HS-27A (cell line): Measurements from ENCODE around the gene SPATA17.
"Not testable (repeated sequence)": the region's sequence is repeated elsewhere in the genome, so short reads cannot be mapped to it uniquely, and the experiment has no call there.

Experiments
- DNase-seq: peaks from one replicate; pipeline ENCODE4 v3.0.0-alpha.2; 2012; ENCODE audit warnings: low read depth, missing footprints

Gene SPATA17, protein sequence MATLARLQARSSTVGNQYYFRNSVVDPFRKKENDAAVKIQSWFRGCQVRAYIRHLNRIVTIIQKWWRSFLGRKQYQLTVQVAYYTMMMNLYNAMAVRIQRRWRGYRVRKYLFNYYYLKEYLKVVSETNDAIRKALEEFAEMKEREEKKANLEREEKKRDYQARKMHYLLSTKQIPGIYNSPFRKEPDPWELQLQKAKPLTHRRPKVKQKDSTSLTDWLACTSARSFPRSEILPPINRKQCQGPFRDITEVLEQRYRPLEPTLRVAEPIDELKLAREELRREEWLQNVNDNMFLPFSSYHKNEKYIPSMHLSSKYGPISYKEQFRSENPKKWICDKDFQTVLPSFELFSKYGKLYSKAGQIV

GRCh38 chr1:217630711-217631591, at the start of gene SPATA17, which contains the start of gene GPATCH2:
SPATA17 (plus strand) TSS chr1:217631344; CDS start chr1:217631379, 35 bp downstream.
GPATCH2 (minus strand) TSS chr1:217631090; CDS start chr1:217630971, 119 bp downstream.
- peak; percentile 80 for DNase-seq

GRCh38 chr1:217584286-217584811, 46.8 kb upstream of the SPATA17 start:
- DNase-seq: not testable (repeated sequence)

DNA sequence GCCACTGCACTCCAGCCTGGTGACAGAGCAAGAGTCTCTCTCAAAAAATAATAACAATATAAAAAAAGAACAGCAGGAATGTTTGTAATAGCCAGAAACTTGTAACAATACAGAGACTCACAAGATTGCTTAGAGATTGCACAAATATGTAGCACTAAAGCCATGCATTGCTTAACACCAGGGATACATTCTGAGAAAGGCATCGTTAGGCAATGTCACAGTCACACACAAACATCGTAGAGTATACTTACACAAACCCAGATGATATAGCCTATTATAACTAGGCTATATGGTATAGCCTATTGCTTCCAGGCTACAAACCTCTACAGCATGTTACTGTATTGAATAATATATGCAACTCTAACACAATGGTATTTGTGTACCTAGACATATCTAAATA, 45.6 kb upstream of the SPATA17 start:
- DNase-seq: no peak

GRCh38 chr1:217586586-217586985, 44.6 kb upstream of the SPATA17 start:
- DNase-seq: no peak

DNA sequence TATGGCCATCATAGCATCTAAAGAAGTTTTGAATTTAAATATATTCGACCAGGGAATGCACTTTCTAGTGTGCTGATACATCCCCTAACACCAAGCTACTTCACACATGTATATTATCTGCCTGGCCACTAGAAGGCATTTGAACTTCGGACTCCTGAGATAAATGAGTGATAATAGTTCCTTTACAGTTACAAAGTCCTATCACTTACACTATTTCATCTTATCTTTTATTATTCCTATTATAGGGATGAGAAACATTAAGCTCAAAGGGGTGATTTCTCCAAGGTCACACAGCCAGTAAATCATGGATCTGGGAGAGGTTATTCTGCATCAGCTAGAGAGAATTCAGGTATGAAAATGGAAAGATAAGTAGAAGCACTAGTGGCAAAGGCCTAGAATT, 40.5 kb upstream of the SPATA17 start:
- DNase-seq: no peak

- DNase-seq: no peak
Measured at GRCh38 chr1:217599154-217599553, 32.0 kb upstream of the SPATA17 start.

GRCh38 chr1:217602380-217602779, 28.8 kb upstream of the SPATA17 start:
- DNase-seq: no peak

DNA sequence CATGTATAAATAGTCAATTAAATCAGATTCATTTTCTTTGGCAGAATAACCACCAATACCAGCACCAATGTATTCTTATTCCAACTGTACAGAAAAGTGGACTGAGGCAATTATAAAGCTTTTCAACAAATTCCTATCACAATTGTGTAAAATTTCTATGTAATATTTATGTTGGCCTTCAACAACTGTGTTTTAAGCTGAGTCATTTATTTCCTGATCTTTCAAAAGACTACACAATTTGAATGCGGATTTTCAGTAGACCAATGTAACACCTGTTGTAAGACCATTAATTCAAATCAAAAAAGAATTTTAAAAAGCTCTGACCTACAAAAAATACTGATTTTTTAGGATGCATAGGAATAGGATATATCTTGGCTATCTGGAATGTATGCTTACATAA, 25.8 kb upstream of the SPATA17 start:
- DNase-seq: no peak

GRCh38 chr1:217614200-217614712, 16.9 kb upstream of the SPATA17 start:
- DNase-seq: no peak

DNA sequence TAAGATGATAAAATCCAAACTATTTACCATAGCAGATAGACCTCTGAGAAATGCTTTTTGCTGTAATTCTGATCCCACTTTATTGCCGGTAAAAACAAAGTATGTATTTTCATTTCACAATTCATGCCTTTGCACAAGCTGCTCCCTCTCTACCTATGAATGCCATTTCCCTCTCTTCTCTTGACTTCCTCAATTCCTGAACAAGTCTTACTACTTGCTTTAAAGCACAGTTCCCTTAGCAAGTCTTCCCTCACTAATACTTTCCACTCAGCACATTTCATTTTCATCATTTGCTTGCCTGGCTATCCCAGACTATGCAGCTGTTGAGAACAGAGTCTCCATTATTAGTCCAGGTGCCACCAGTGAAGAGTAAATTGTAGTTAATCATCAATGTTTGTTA, 14.0 kb upstream of the SPATA17 start:
- no peak for DNase-seq

- DNase-seq: no peak
Measured at GRCh38 chr1:217620814-217621213, 10.3 kb upstream of the SPATA17 start.

- no peak for DNase-seq
Measured at GRCh38 chr1:217622042-217622441, 9.1 kb upstream of the SPATA17 start.

DNA sequence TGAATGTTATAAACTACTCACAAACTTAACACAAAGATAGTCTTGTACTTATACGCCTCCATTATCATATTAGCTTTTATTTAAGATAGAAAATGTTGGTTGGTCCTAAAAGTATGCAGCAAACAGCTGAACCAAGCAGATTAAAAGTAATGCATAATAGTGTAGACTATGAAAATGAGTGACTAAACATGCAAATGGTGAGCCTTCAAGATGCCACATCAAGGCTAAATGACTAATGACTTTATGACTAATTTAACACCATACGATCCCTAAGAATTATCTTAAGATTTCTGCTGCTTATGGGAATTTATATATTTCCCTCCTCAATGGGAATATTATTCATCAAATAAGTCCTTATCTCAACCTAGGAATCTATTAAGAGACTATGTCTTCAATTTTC, 4.8 kb upstream of the SPATA17 start:
- no peak for DNase-seq

- no peak for DNase-seq
Measured at GRCh38 chr1:217627431-217627830, 3.7 kb upstream of the SPATA17 start.

GRCh38 chr1:217642455-217642854, 11.3 kb downstream of the SPATA17 start:
- DNase-seq: no peak

- DNase-seq: no peak
Measured at GRCh38 chr1:217647791-217648190, 16.6 kb downstream of the SPATA17 start.

DNA sequence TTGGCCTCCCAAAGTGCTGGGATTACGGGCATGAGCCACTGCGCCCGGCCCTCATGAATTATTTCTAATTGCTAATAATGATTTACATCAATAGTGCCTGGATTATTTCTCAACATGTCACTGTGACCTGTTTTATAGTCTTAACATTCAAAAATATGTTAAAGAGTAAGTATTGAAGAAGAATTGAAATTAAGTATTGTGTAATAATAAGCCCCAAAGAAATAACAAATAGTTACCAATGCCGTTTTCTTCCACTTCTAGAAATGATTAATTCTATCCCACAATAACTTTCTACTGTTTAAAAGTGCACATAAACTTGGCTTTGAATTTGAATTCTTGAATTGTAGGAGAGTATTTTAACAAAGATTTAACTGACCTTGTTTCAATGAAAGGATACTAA, 19.5 kb downstream of the SPATA17 start:
- no peak for DNase-seq

DNA sequence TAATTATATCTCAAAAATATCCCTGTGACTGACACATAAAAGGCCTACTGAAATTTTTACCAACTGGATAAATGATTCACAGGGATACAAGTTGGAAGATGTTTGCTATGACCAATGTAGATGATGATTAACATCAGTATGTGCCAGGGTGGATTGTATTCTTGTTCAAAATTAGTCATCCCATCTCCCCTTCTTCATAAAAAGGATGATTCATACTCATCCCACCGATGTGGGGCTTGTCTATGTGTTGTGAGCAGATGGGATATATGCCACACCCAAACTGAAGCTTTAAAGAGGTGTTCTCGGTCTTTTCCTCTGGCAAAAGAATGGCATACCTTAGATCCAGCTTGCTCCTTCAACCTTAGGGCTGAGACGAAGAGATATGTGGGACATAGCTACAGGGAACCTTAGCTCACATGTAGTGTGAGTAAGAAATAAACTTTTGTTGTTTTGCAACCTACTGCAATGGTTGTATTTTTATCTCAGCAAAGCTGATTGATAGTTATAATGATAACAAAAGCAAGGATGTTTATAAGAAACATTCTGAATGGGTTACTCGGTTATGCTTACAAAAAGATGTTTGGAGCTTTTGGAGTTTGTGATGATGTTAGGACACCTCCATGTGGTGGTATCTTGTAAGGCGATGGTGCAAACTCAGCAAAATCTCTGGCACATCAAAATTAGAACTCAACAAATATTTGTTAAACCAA, 29.4 kb downstream of the SPATA17 start:
- DNase-seq: peak; percentile 60

- DNase-seq: no peak
Measured at GRCh38 chr1:217661407-217661806, 30.3 kb downstream of the SPATA17 start.

GRCh38 chr1:217668351-217668940, 37.3 kb downstream of the SPATA17 start:
- DNase-seq: no peak

DNA sequence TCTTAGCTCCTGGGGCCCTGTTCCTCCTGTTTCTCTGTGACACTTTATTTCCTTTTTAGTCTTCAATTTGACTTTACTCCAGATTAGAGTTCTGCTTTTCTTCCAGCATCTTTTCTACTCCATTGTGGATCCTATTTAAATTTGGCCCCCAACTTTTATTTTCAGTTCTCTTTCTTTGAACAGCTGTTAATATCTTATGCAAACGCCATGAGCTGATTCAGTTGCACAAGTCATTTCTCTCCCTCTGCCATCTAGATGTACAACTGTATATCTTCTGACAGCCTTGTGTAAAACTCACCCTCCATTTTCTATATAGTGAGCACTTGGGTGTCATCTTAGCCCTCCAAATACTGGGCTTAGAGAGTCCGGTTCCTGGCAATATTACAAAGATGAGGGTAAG, 42.2 kb downstream of the SPATA17 start:
- DNase-seq: no peak
